ENCODE results near the gene BRAT1. TPM values are rescaled to one million over a fixed set of nuclear protein-coding genes. Genes with fewer than 3 reads are reported as not detected.

The BRAT1 gene
- total and polyA plus RNA-seq, 2 donors (not counting 1 experiment from before 2014, with no cell fraction given) = 36.8 to 68.3 TPM

GRCh38 chr7:2566890-2567678 lies 11.8 kb upstream of the BRAT1 start:
- POLR2A ChIA-PET = interaction anchor here (0.6 to 1.4 kb wide), 2 partner anchors 56 to 526 kb away, joined by 3 to 5 read pairs; no protein-coding TSS in a partner anchor
- WGBS (ENCODE audit: insufficient coverage) = 78% methylated on average over 28 of the region's 28 CpGs
- no peak overlapping the region for H3K4me3 ChIP-seq (ENCODE audit: control extremely low read depth in 1 of 5, extremely low read depth in 1 of 5, insufficient read depth in 1 of 5, low read depth in 2 of 5, low read length in 4 of 5)

More at GRCh38 chr7:2566890-2567678, 11.8 kb upstream of the BRAT1 start:
- intact Hi-C loops (cut with micrococcal nuclease) = loop anchor here (1.0 to 2.0 kb wide), 2 partner anchors 114 to 143 kb away; no protein-coding TSS in a partner anchor
- Mint-ChIP-seq H3K4me1 (peaks cover 21% of the 10 kb centered on the region), H3K4me3 (peak overlapping the region; percentile 52), H3K27me3 (no peaks in the 10 kb centered on the region), H3K9me3 (ENCODE audit: insufficient read depth) (no peaks in the 10 kb centered on the region), H3K27ac (no peak overlapping the region)
- H3K4me2 ChIP-seq (replicated peaks; ENCODE audit: low read depth, low read length, poor library complexity, severe bottlenecking) = peak overlapping the region; percentile 74
- H3K27me3 ChIP-seq (replicated peaks in 1 of 4; ENCODE audit: control extremely low read depth in 1 of 4, control insufficient read depth in 3 of 4, insufficient read depth in 4 of 4, low read length in 3 of 4) = no peaks in the 10 kb centered on the region
- H4K20me1 ChIP-seq (ENCODE audit: control insufficient read depth, insufficient read depth, low read length, poor library complexity, severe bottlenecking) = no peaks in the 10 kb centered on the region
- DNase-seq (peak; percentile 39), ATAC-seq (ENCODE audit: low read depth) (peak; percentile 76)
- no peak overlapping the region for H3K27ac ChIP-seq (ENCODE audit: low read length in 2 of 2)
- peak overlapping the region; percentile 34 for H3K9ac ChIP-seq (ENCODE audit: low read length)
- no peaks in the 10 kb centered on the region for H3K36me3 ChIP-seq (replicated peaks in 1 of 2; ENCODE audit: control extremely low read depth in 1 of 2, control insufficient read depth in 1 of 2, extremely low read depth in 1 of 2, insufficient read depth in 2 of 2, low read length in 1 of 2)
- H3K79me2 ChIP-seq (ENCODE audit: control insufficient read depth, insufficient read depth, low read length) = no peaks in the 10 kb centered on the region
- H2AFZ ChIP-seq (ENCODE audit: insufficient read depth, low read depth, low read length, poor library complexity, severe bottlenecking) = peak overlapping the region; percentile 54
- TF ChIP-seq EZH2 (IDR thresholded peaks at IDR 0.05; ENCODE audit: borderline replicate concordance, insufficient read depth, low read depth, low read length, poor library complexity, severe bottlenecking) = no peak
- TF ChIP-seq, protein P1, sequence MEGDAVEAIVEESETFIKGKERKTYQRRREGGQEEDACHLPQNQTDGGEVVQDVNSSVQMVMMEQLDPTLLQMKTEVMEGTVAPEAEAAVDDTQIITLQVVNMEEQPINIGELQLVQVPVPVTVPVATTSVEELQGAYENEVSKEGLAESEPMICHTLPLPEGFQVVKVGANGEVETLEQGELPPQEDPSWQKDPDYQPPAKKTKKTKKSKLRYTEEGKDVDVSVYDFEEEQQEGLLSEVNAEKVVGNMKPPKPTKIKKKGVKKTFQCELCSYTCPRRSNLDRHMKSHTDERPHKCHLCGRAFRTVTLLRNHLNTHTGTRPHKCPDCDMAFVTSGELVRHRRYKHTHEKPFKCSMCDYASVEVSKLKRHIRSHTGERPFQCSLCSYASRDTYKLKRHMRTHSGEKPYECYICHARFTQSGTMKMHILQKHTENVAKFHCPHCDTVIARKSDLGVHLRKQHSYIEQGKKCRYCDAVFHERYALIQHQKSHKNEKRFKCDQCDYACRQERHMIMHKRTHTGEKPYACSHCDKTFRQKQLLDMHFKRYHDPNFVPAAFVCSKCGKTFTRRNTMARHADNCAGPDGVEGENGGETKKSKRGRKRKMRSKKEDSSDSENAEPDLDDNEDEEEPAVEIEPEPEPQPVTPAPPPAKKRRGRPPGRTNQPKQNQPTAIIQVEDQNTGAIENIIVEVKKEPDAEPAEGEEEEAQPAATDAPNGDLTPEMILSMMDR (IDR thresholded peaks at IDR 0.05) = no peak
- CTCF ChIA-PET = interaction anchor here (0.6 to 3.7 kb wide), 15 partner anchors 37 to 1046 kb away, joined by 3 to 29 read pairs (median 3); no protein-coding TSS in a partner anchor
- H3K9me3 ChIP-seq (ENCODE audit: control extremely low read depth in 1 of 3, control insufficient read depth in 2 of 3, insufficient read depth in 1 of 3, low read length in 2 of 3) = no peaks in the 10 kb centered on the region
- peaks cover 11 to 16% of the 10 kb centered on the region in 2 donors for H3K4me1 ChIP-seq (ENCODE audit: control insufficient read depth in 2 of 2, insufficient read depth in 2 of 2, low read length in 2 of 2)

Measured in B cell (primary cell).